Mammary epithelial cell (primary cell): ENCODE measurements around the gene NEDD4.
"Not testable (repeated sequence)": the region's sequence is repeated elsewhere in the genome, so short reads cannot be mapped to it uniquely, and the experiment has no call there.

ENCODE experiments used
- CTCF ChIP-seq, 2 donors: IDR thresholded peaks in 1 of 2; conservative IDR thresholded peaks in 1 of 2; 2 replicates each; pipeline ENCODE4 v1.5.1; 2011 to 2012; ENCODE audit warnings: inconsistent platforms in 2 of 2, low read length in 2 of 2, mild to moderate bottlenecking in 2 of 2, control low read depth in 1 of 2, low read depth in 1 of 2; ENCODE audit not compliant: insufficient read depth in 1 of 2; ENCODE audit errors: extremely low read depth in 1 of 2
- EZH2 ChIP-seq: IDR thresholded peaks from 2 replicates; pipeline ENCODE4 v1.6.1; 2012; ENCODE audit warnings: low read length, inconsistent platforms, borderline replicate concordance

- TF ChIP-seq EZH2; CTCF (conservative IDR thresholded peaks at IDR 0.05 in 1 of 2, IDR thresholded peaks at IDR 0.05 in 1 of 2; ENCODE audit: extremely low read depth in 1 of 2, insufficient read depth in 1 of 2, low read depth in 1 of 2, low read length in 2 of 2): not testable (repeated sequence)
Observed at GRCh38 chr15:56003277-56003676, 9.9 kb upstream of the NEDD4 start.
